ENCODE data around the gene LRRC73. TPM values are rescaled to one million over a fixed set of nuclear protein-coding genes. Genes with fewer than 3 reads are reported as not detected.

Gene LRRC73
- total and polyA plus RNA-seq, 2 of the 8 experiments (the other 6 are each of a cell fraction or from before 2014, with no cell fraction given): 0.24 to 0.26 TPM

- 97% methylated on average over 4 of the region's 4 CpGs; no CpG with 5 or more reads in 1 of the 2 experiments for WGBS, 2 experiments (ENCODE audit: extremely low coverage in 1 of 2, insufficient coverage in 1 of 2, insufficient read length in 1 of 2, insufficient replicate concordance in 2 of 2, low coverage in 1 of 2, low lambda C conversion rate in 2 of 2, missing lambda C conversion rate in 1 of 2)
- Histone ChIP-seq H4K5ac (ENCODE audit: insufficient read length, low read depth, low read length) (no peak overlapping the region), H3K4me3 (ENCODE audit: extremely low read depth in 1 of 4, insufficient read depth in 2 of 4, low read depth in 3 of 4, low read length in 4 of 4) (no peak overlapping the region), H3K9ac (replicated peaks in 1 of 4; ENCODE audit: extremely low read depth in 1 of 4, low read depth in 3 of 4, low read length in 3 of 4) (no peak overlapping the region), H4K91ac (replicated peaks; ENCODE audit: insufficient read length, low read length) (no peak overlapping the region), H2AK5ac (ENCODE audit: low read depth, low read length) (no peak overlapping the region), H2BK120ac (replicated peaks; ENCODE audit: low read depth, low read length) (no peak overlapping the region), H3K79me1 (ENCODE audit: low read depth, low read length) (no peaks in the 10 kb centered on the region), H3K79me2 (ENCODE audit: control insufficient read depth in 1 of 2, insufficient read depth in 2 of 2, low read length in 2 of 2) (no peaks in the 10 kb centered on the region), H4K20me1 (replicated peaks in 1 of 2; ENCODE audit: control insufficient read depth in 1 of 2, insufficient read depth in 2 of 2, low read length in 2 of 2) (no peaks in the 10 kb centered on the region), H4K8ac (ENCODE audit: extremely low read depth, insufficient read depth, low read length) (no peak overlapping the region), H3K23ac (ENCODE audit: insufficient read length) (no peak overlapping the region), H3K18ac (ENCODE audit: extremely low read depth, low read length) (no peak overlapping the region), H3K14ac (ENCODE audit: insufficient read length) (no peak overlapping the region), H3K4me1 (replicated peaks in 1 of 4; ENCODE audit: control insufficient read depth in 3 of 4, insufficient read depth in 4 of 4, low read length in 3 of 4) (peaks cover 0 to 8% (median 5%) of the 10 kb centered on the region in 4 experiments; a peak in 4 of 7 replicates), H2BK5ac (ENCODE audit: low read depth, low read length) (no peak overlapping the region), H3K23me2 (ENCODE audit: low read depth, low read length) (peaks cover 4% of the 10 kb centered on the region; the same call in 1 of the 2 replicates), H3K4ac (replicated peaks; ENCODE audit: insufficient read length, low read depth, low read length) (no peak overlapping the region), H2BK20ac (ENCODE audit: low read length) (no peak overlapping the region), H3K27ac (ENCODE audit: low read depth, low read length) (no peak overlapping the region), H3K4me2 (ENCODE audit: insufficient read depth in 1 of 2, low read depth in 2 of 2, low read length in 2 of 2) (no peak overlapping the region), H2BK12ac (ENCODE audit: low read depth, low read length) (no peak overlapping the region), H3K9me3 (ENCODE audit: insufficient read depth in 2 of 2, low read depth in 1 of 2, low read length in 1 of 2) (no peaks in the 10 kb centered on the region), H3K56ac (replicated peaks; ENCODE audit: insufficient read length, low read depth, low read length) (no peak overlapping the region), H2AFZ (ENCODE audit: low read length) (no peak overlapping the region), H3K36me3 (ENCODE audit: control insufficient read depth in 2 of 4, insufficient read depth in 4 of 4, low read length in 3 of 4) (no peaks in the 10 kb centered on the region), H3K27me3 (replicated peaks in 1 of 4; ENCODE audit: control insufficient read depth in 3 of 4, extremely low read depth in 1 of 4, insufficient read depth in 3 of 4, low read length in 3 of 4) (no peaks in the 10 kb centered on the region), H2BK15ac (ENCODE audit: low read length) (no peak overlapping the region)
- ChIA-PET CTCF (ENCODE audit: partially characterized antibody) (interaction anchor here (1.0 to 32.9 kb wide), 3 partner anchors 15 to 28 kb away, joined by 3 to 536 read pairs (median 17); partner anchors contain the start of genes DLK2 and LRRC73), POLR2A (ENCODE audit: partially characterized antibody) (interaction anchor here (1.0 kb wide), 1 partner anchor 18 kb away, joined by 5 read pairs; no protein-coding TSS in a partner anchor)
- FAIRE-seq (no peak), DNase-seq (ENCODE audit: low read depth in 1 of 2, low spot score in 2 of 2) (no peak)
- no peak for TF ChIP-seq TAF7 (optimal IDR thresholded peaks at IDR 0.05; ENCODE audit: borderline replicate concordance, low read depth, low read length)
- no peak for TF ChIP-seq RFX5 (IDR thresholded peaks at IDR 0.05; ENCODE audit: borderline replicate concordance, low read depth, low read length)
- TF ChIP-seq GTF2F1 (IDR thresholded peaks at IDR 0.05; ENCODE audit: borderline replicate concordance, low read depth, low read length): no peak
- no peak for TF ChIP-seq POU5F1 (IDR thresholded peaks at IDR 0.05; ENCODE audit: low read depth, low read length)
- no peak for TF ChIP-seq USF2 (IDR thresholded peaks at IDR 0.05; ENCODE audit: low read length)
- TF ChIP-seq SRF (IDR thresholded peaks at IDR 0.05; ENCODE audit: low read depth, low read length): no peak
- no peak for TF ChIP-seq EZH2 (IDR thresholded peaks at IDR 0.05; ENCODE audit: low read depth, low read length, severe bottlenecking)
- no peak for TF ChIP-seq CHD1 (IDR thresholded peaks at IDR 0.05; ENCODE audit: low read depth, low read length)
- no peak for TF ChIP-seq POLR2A (IDR thresholded peaks at IDR 0.05; ENCODE audit: control extremely low read depth in 1 of 2, low read depth in 2 of 2, low read length in 2 of 2)
- no peak for TF ChIP-seq NRF1 (IDR thresholded peaks at IDR 0.05; ENCODE audit: low read depth, low read length)
- no peak for TF ChIP-seq HDAC2 (IDR thresholded peaks at IDR 0.05; ENCODE audit: borderline replicate concordance in 1 of 2, low read depth in 2 of 2, low read length in 2 of 2)
- no peak for TF ChIP-seq ASH2L (IDR thresholded peaks at IDR 0.05; ENCODE audit: low read length)
- TF ChIP-seq SP4 (IDR thresholded peaks at IDR 0.05; ENCODE audit: low read length): no peak
These were observed 37.6 kb downstream of the LRRC73 start for GRCh38 chr6:43472515-43472914.
